ENCODE results near the gene KRT75.

The KRT75 gene

DNA sequence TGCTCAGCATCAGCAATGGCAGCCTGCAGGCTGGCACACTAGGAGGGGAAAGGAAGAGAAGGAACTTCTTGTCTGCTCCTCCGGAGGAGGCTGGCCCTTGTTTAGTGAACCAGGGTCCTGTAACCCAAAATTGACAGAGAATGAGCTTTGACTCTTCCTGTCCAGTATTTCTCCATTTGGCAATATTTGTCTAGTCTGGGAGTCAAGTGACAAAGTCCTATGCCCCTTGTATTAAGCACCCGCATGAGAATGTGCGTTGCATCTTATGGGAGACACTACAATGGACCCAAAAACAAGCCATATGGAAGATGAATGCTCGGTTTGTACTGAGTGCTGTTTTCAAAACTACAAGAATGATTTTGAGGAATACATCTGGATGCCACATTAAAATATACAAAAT, 35.7 kb upstream of the KRT75 start:
- TF ChIP-seq, protein P1, sequence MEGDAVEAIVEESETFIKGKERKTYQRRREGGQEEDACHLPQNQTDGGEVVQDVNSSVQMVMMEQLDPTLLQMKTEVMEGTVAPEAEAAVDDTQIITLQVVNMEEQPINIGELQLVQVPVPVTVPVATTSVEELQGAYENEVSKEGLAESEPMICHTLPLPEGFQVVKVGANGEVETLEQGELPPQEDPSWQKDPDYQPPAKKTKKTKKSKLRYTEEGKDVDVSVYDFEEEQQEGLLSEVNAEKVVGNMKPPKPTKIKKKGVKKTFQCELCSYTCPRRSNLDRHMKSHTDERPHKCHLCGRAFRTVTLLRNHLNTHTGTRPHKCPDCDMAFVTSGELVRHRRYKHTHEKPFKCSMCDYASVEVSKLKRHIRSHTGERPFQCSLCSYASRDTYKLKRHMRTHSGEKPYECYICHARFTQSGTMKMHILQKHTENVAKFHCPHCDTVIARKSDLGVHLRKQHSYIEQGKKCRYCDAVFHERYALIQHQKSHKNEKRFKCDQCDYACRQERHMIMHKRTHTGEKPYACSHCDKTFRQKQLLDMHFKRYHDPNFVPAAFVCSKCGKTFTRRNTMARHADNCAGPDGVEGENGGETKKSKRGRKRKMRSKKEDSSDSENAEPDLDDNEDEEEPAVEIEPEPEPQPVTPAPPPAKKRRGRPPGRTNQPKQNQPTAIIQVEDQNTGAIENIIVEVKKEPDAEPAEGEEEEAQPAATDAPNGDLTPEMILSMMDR (IDR thresholded peaks at IDR 0.05; ENCODE audit: insufficient read depth, low read length, poor library complexity, severe bottlenecking): no peak
- Histone ChIP-seq H3K36me3 (ENCODE audit: control insufficient read depth, insufficient read depth, low read length) (no peaks in the 10 kb centered on the region), H3K4me3 (replicated peaks; ENCODE audit: low read depth, low read length) (no peak overlapping the region), H3K27me3 (replicated peaks; ENCODE audit: control insufficient read depth, insufficient read depth, low read length) (peaks cover 1% of the 10 kb centered on the region; the same call in 1 of the 2 replicates)
- no peak for DNase-seq (ENCODE audit: extremely low read depth, insufficient read length)

DNA sequence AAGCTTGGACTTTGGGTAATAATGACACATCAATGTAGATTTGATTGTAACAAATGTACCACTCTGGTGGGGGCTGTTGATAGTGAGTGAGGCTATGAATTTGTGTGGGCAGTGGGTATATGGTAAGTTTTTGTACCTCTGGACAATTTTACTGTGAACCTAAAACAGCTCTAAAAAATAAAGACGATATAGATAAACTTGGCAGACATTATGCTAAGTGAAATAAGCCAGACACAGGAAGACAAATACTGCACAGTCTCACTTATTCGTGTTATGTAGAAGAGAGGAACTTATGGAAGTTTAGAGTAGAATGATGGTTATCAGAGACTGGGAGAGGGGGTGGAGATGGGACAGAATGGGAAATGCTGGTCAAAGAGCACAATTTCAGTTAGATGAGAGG, 30.7 kb upstream of the KRT75 start:
- H3K27me3 ChIP-seq (replicated peaks; ENCODE audit: control insufficient read depth, insufficient read depth, low read length): peaks cover 1% of the 10 kb centered on the region; the same call in 1 of the 2 replicates
- no peaks in the 10 kb centered on the region for H3K36me3 ChIP-seq (ENCODE audit: control insufficient read depth, insufficient read depth, low read length)
- H3K4me3 ChIP-seq (replicated peaks; ENCODE audit: low read depth, low read length): no peak overlapping the region
- DNase-seq (ENCODE audit: extremely low read depth, insufficient read length): no peak
- TF ChIP-seq, protein P1 (IDR thresholded peaks at IDR 0.05; ENCODE audit: insufficient read depth, low read length, poor library complexity, severe bottlenecking): no peak

DNA sequence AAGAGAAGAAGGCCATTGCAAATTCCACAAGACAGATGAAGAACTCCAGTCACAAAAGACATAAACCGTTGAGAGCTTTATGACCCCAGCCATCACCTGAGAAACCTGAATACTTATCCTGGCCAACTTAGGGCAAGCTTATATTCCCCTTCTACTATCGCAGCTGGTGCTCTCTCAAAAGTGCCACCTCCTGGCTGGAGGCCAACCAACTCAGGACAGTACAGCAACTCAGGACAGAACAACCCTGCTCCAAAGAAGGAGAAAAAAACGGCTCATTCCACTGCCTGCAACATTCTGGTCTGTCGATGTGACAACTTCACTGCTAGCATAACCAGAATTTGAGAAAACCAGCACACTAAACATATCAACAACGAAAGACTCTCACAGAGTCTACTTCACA, 27.5 kb upstream of the KRT75 start:
- no peak for DNase-seq (ENCODE audit: extremely low read depth, insufficient read length)
- H3K27me3 ChIP-seq (replicated peaks; ENCODE audit: control insufficient read depth, insufficient read depth, low read length): no peaks in the 10 kb centered on the region
- H3K36me3 ChIP-seq (ENCODE audit: control insufficient read depth, insufficient read depth, low read length): no peaks in the 10 kb centered on the region
- no peak overlapping the region for H3K4me3 ChIP-seq (replicated peaks; ENCODE audit: low read depth, low read length)
- TF ChIP-seq, protein P1 (IDR thresholded peaks at IDR 0.05; ENCODE audit: insufficient read depth, low read length, poor library complexity, severe bottlenecking): no peak

DNA sequence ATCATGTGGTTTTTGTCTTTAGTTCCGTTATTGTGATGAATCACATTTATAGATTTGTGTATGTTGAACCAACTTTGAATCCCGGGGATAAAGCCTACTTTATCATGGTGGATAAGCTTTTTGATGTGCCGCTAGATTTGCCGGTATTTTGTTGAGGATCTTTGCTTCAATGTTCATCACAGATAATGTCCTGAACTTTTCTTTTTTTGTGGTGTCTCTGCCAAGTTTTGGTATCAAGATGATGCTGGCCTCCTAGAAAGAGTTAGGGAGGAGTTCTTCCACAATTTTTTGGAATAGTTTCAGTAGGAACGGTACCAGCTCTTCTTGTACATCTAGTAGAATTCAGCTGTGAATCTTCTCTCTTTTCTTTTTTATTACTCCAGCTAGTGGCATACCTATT, 24.7 kb upstream of the KRT75 start:
- DNase-seq (ENCODE audit: extremely low read depth, insufficient read length): no peak
- H3K4me3 ChIP-seq (replicated peaks; ENCODE audit: low read depth, low read length): no peak overlapping the region
- no peaks in the 10 kb centered on the region for H3K36me3 ChIP-seq (ENCODE audit: control insufficient read depth, insufficient read depth, low read length)
- no peaks in the 10 kb centered on the region for H3K27me3 ChIP-seq (replicated peaks; ENCODE audit: control insufficient read depth, insufficient read depth, low read length)
- TF ChIP-seq, protein P1 (IDR thresholded peaks at IDR 0.05; ENCODE audit: insufficient read depth, low read length, poor library complexity, severe bottlenecking): no peak

DNA sequence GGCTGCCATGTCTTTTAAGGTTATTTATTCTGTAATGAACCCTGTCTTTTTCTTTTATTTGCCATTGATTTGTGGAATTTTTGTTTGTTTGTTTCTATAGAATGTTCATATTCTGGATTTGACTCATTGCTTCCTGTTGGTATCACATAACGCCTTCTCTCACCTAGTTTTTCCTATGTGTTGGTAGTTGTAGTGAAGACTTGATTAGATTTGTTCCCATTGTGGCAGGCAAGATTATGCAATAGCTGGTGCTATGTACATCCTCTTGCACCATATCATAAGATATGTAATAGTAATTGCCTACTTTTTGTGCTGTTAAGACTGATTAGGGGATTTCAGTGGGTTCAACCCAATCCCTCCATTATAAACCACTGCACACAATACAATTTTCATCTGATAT, 21.6 kb upstream of the KRT75 start:
- Histone ChIP-seq H3K27me3 (replicated peaks; ENCODE audit: control insufficient read depth, insufficient read depth, low read length) (no peaks in the 10 kb centered on the region), H3K36me3 (ENCODE audit: control insufficient read depth, insufficient read depth, low read length) (no peaks in the 10 kb centered on the region), H3K4me3 (replicated peaks; ENCODE audit: low read depth, low read length) (no peak overlapping the region)
- TF ChIP-seq, protein P1 (IDR thresholded peaks at IDR 0.05; ENCODE audit: insufficient read depth, low read length, poor library complexity, severe bottlenecking): no peak
- no peak for DNase-seq (ENCODE audit: extremely low read depth, insufficient read length)
